Globus pallidus (tissue), 1 donor: Measurements from ENCODE around the gene NRG3.
"Not testable (repeated sequence)": the region's sequence is repeated elsewhere in the genome, so short reads cannot be mapped to it uniquely, and the experiment has no call there.

Experiments
- DNase-seq: peaks from one replicate; pipeline ENCODE4 v3.0.0-alpha.2; 2015; ENCODE audit warnings: low spot score

Gene NRG3

GRCh38 chr10:82986216-82986615 is 1111.2 kb downstream of the NRG3 start:
- no peak for DNase-seq

- not testable (repeated sequence) for DNase-seq
These were observed 1131.5 kb downstream of the NRG3 start for GRCh38 chr10:83006479-83006878.

- no peak for DNase-seq
These were observed 1132.5 kb downstream of the NRG3 start for GRCh38 chr10:83007510-83007909.

GRCh38 chr10:83012866-83013265 is 1137.9 kb downstream of the NRG3 start:
- DNase-seq: no peak

GRCh38 chr10:83017076-83017867 is 1142.3 kb downstream of the NRG3 start:
- DNase-seq: no peak

- no peak for DNase-seq
These were observed 1148.7 kb downstream of the NRG3 start for GRCh38 chr10:83023662-83024061.
